Activated CD8-positive, alpha-beta memory T cell treated with anti-CD3 and anti-CD28 coated beads, Interleukin-2, amount 50 U/mL, for 1 hour (primary cell): ENCODE measurements around the gene SLC27A4.
A peak's percentile ranks its signal among the peaks of the same experiment; 100 is the strongest.
"Not testable (repeated sequence)": the region's sequence is repeated elsewhere in the genome, so short reads cannot be mapped to it uniquely, and the experiment has no call there.

Experiments
- DNase-seq: peaks from one replicate; pipeline ENCODE4 v3.0.0-alpha.2; 2020; ENCODE audit errors: extremely low read depth

SLC27A4 gene

DNA sequence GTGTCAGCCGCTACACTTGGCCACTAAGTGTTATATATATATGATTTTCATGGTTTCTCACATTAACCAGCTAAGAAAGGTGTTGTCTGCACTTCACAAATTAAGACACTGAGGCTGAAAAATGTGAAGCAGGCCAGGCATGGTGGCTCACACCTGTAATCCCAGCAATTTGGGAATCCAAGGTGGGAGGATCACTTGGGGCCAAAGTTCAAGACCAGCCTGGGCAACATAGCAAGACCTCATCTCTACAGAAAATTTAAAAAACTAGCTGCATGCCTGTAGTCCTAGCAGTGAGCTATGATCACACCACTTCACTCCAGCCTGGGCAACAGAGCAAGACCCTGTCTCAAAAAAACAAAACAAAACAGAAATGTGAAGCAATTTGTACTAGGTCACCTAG lies 15.9 kb upstream of the SLC27A4 start:
- no peak for DNase-seq

DNA sequence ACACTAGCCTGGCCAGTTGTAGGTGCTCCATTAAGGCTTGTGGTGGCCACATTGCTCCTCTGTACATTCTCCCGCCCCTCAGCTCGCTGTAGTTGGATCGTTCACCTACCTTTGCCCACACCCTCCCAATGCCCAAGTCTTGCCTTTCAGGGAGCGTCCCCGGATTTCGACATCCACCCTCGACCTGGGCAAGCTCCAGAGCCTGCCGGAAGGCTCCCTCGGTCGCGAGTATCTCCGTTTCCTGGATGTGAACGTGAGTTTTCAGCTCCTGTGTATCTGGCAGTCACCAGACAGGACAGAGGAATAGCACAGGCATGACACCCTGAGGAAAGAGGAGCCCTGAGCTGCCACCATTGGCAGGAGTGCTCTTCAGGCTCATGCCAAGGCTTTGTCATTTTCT lies 14.7 kb upstream of the SLC27A4 start:
- DNase-seq: no peak

DNA sequence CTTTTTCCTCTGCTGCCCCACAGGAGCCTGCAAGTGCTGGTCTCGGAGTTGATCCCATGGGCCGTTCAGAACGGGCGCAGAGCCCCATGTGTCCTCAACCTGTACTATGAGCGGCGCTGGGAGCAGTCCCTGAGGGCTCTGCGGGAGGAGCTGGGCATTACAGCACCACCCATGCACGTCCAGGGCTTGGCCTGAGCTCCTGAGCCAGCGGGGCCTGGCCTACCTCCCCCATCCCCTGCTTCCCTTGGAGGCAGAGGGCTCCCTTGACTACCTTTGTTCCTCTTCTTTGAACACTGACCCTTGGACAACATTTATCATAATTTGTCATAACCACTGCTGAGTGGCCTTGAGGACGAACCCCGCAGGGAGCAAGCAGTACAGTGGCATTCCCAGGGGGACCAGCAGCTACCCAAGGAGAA lies 6.9 kb upstream of the SLC27A4 start:
- no peak for DNase-seq

DNA sequence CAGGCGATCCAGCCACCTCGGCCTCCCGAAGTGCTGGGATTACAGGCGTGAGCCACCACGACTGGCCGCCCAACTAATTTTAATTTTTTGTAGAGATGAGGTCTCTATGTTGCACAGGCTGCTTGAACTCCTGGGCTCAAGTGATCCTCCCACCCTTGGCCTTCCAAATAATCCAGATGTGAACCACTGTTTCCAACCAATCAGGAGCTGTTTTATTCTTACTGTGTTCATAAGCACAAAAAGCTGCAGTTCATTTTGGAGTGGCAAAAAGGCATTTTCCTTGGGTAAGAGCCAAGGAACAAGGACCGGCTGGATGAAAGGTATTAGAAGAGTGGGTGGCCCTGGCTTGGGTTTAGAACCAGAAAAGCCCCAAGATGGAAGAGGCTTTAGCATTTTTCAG lies 5.2 kb upstream of the SLC27A4 start:
- DNase-seq: no peak

DNA sequence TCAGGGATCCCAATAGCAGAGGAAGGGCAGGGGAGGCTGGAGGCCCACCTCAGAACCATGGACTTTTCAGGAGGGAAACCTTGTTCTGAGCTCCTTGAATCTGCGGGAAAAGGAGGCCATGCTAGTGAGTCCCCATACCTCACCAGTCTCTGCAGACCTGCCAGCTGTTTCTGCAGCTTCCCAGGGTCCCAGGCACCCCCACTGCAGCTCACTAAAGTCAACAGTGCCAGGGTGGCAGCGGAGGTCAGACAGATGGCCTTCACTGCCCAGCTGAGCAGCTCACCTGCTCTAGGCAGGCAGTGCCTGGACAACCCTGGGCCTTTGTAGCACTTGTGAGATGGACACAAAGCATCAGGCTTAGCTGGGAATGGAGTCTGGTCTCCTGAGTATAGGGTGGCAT lies 4.4 kb upstream of the SLC27A4 start:
- DNase-seq: no peak

DNA sequence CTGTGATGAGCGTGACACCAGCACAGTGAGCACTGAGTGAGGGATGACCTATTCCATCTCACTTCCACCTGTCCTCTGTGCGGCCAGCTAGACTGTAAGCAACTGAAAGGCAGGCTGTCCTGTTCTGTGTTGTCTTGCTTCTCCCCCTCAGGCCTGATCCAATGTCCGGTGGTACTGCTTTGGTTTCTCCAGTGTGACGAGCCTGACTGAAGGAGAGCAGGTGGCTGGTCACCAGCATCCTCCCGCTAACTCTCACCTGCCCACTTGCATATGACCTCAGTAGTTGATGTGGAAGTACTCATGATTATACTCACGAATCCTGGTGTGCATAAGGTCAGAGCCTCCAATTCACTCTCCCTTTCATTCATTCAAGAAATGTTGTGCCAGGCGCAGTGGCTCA lies 2.4 kb upstream of the SLC27A4 start:
- no peak for DNase-seq

DNA sequence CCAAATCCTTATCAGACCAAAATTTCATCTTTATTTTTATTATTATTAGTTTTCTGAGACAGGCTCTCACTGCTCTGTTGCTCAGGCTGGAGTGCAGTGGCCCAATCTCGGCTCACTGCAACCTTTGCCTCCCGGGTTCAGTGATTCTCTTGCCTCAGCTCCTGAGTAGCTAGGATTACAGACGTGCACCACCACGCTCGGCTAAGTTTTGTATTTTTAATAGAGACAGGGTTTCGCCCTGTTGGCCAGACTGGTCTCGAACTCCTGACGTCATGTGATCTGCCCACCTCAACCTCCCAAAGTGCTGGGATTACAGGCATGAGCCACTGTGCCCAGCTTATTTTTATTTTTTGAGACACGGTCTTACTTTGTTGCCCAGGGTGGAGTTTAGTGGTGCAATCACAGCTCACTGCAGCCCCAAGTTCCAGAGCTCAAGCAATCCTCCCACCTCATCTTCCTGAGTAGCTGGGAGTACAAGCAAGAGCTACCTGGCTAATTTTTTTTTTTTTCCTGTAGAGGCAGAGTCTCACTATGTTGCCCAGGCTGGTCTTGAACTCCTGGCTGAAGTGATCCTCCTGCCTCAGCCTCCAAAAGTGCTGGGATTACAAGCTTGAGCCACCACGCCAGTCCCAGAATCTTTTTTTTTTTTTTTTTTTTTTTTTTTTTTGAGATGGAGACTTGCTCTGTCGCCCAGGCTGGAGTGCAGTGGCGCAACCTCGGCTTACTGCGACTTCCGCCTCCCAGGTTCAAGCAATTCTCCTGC lies 1.3 kb upstream of the SLC27A4 start:
- not testable (repeated sequence) for DNase-seq

DNA sequence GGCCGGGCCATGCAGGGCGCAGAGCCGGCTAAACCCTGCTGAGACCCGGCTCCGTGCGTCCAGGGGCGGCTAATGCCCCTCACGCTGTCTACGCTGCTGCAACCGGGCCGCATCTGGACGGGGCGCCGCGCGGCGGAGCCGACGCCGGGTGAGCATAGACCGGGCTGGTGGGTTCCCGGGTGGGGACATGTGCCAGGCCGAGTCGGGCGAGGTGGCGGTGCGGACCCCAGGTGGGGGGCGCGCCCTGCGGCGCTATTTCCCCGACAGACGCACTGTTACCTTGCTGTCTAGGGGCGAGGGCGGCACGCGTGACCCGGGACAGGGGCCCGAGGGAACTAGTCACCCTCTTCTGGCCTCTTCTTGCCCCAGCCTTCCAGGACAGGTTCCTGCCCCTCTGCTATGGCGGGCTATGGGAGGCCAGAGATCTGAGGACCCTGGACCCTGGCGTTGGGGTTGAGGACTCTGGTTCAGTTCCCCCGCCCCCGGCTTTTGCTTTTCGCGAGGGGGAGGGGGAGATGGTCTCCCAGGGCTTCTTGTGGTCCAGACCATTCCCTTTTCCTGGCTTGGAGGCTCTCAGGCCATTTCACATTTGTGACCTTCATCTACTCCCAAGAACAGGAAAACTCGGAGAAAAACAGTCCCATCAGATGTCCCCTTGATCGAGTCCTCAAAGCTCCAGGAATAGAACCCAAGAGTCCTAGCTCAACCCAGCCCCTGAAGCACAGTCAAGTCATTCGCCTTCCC lies 536 bp downstream of the SLC27A4 start:
- DNase-seq: no peak

DNA sequence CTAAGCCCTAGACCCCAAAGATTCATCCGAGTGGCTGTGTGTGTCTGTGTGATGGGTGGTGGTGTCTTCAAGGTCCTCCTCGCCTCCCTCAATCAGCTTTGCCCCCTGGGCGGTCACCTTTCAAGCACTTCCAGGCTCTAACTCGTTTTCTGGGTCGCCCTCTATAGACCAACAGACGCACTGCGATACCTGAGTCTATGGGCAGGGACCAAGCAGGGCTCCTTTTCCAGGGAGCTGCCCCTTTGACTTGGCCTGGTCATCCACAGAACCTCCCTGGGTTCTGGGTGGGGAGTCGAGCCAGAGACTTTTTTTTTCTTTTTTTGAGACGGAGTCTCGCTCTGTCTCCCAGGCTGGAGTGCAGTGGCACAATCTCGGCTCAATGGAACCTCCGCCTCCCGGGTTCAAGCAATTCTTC lies 1.1 kb downstream of the SLC27A4 start:
- DNase-seq: peak; percentile 18

DNA sequence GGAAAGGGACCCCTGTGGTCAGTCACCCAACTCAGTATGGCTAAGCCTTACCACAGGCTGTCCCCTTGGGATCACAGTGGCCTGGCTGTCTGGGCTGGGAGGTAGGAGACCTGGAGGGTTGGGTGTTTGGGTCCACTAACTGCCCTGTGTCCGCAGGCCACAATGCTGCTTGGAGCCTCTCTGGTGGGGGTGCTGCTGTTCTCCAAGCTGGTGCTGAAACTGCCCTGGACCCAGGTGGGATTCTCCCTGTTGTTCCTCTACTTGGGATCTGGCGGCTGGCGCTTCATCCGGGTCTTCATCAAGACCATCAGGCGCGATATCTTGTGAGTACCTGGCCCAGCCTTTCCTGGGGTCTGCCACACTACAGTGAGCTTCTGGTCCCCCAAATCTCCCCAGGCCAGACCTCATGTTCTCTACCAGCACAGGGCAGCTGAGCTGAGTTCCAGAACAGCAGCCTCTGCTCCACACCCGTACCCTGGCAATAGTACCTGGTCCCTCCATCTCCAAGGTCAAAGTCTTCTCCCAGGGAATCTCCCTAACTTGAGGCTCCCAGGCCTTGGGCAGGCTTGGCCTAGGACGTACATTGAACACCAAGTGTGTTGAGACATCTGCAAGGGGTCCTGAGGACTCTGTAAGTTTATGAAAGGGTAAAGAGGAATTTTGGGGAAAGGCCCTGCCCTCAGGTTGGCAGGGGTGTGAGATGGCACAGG lies 2.8 kb downstream of the SLC27A4 start:
- no peak for DNase-seq

DNA sequence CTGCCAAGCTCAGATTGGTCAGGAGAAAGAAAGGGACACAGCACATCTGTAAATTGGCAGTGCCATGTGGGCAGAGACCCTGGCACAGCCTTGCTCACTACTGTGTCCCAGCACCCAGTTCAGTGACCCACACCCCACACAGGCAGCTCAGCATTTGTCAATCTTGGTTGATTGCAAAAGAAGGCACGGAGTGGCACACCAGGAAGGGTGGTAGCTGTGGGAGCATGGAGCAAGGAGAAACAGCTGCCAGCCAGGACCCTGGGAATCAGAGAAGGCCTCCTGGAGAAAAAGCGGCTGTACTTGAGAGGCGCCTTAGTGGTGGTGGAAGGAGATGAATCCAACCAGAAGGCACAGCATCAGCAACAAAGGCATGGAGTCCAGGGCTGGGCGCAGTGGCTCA lies 3.5 kb downstream of the SLC27A4 start:
- DNase-seq: no peak

DNA sequence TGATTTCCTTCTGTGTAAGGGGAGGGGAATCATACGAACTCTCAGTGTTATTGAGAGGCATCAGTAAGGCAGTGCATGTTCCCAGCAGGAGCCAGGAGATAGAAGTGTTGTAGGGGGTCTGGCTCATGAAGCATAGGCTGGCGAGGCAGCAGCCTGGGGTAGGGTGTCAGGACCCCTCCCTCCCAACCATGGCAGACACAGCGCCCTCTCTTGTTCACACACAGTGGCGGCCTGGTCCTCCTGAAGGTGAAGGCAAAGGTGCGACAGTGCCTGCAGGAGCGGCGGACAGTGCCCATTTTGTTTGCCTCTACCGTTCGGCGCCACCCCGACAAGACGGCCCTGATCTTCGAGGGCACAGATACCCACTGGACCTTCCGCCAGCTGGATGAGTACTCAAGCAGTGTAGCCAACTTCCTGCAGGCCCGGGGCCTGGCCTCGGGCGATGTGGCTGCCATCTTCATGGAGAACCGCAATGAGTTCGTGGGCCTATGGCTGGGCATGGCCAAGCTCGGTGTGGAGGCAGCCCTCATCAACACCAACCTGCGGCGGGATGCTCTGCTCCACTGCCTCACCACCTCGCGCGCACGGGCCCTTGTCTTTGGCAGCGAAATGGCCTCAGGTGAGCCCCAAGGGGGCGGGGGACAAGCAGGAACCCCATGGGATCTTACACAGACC lies 4.7 kb downstream of the SLC27A4 start:
- DNase-seq: no peak

DNA sequence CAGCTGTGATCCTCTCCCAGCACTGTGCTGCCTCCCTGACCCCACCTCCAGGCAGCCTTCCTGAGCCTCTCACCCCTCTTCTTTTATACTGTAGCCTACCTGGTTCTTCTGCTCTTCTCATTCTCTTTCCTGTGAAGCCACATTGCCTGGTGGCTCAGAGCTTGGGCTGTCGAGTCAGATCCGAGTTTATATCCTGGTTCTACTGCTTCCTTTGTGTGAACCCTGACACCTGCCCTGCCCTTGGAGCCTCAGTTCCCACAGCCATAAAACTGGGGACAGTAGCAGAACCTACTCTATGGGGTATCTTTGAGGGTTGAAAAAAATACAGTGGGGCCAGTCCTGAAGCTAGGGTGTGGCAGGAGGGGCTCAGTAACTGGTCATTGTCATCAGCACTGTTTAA lies 8.8 kb downstream of the SLC27A4 start:
- no peak for DNase-seq

DNA sequence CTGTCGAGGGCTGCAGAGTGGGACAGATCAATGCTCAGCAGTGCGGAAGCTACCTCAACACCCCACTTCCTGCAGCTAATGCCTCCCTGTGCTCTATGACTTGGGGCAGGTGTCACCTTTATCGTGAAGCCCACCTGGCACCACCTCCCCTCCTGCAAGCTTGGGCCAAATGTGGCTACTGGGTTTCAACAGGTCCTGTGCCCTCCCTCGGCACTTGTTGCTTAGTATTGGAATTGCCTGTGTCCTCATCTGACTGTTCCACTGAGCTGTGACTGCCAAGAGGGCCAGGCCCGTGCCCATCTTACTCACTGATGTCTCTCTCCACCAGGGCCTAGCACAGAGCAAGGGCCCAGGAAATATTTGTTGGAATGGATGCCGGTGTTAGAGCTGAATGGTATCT lies 9.4 kb downstream of the SLC27A4 start:
- no peak for DNase-seq

DNA sequence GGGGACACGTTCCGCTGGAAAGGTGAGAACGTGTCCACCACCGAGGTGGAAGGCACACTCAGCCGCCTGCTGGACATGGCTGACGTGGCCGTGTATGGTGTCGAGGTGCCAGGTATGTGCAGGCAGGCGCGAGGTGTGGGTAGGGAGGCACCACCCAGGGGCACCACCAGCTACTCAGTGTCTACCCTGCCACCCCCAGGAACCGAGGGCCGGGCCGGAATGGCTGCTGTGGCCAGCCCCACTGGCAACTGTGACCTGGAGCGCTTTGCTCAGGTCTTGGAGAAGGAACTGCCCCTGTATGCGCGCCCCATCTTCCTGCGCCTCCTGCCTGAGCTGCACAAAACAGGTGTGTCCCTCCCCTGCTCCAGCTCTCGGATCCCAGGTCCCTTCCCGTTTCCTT lies 15.1 kb downstream of the SLC27A4 start:
- DNase-seq: no peak

DNA sequence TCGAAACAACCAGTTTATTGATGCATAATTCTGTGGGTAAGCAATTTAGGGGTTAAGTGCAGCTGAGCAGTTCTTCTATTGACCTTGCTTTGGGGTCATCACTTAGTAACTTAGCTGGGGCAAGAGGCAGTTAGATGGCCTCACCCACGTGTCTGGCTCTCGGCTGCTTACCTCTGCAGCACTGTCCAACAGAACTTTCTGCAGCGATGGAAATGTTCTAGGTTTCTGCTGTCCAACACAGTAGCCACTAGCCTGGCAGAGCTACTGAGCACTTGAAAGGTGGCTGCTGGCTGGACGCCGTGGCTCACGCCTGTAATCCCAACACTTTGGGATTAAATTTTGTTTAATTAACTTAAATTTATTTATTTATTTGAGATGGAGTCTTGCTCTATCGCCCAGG lies 17.8 kb downstream of the SLC27A4 start:
- DNase-seq: no peak

DNA sequence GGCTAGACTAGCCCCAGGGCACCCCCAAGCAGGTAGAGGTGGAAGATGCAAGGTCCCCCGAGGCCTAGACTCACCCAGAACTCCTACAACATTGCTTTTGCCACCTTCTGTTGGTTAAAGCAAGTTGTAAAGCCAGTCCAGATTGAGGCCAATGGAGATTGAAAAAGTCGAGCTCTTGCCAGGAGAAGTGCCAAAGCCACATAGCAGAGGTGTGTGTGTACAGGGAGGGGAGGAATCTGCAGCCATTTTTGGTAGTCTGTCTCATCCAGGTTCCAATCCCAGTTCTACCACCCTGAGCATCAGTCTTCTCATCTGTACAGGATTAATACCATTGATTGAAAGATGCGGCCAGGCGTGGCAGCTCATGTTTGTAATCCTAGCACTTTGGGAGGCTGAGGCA lies 18.5 kb downstream of the SLC27A4 start:
- DNase-seq: no peak

DNA sequence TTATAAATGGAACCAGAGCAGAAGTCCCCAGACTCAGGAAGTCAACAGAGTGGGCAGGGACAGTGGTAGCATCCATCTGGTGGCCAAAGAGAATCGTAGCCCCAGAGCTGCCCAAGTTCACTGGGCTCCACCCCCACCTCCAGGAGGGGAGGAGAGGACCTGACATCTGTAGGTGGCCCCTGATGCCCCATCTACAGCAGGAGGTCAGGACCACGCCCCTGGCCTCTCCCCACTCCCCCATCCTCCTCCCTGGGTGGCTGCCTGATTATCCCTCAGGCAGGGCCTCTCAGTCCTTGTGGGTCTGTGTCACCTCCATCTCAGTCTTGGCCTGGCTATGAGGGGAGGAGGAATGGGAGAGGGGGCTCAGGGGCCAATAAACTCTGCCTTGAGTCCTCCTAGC lies 20.5 kb downstream of the SLC27A4 start:
- DNase-seq: no peak

DNA sequence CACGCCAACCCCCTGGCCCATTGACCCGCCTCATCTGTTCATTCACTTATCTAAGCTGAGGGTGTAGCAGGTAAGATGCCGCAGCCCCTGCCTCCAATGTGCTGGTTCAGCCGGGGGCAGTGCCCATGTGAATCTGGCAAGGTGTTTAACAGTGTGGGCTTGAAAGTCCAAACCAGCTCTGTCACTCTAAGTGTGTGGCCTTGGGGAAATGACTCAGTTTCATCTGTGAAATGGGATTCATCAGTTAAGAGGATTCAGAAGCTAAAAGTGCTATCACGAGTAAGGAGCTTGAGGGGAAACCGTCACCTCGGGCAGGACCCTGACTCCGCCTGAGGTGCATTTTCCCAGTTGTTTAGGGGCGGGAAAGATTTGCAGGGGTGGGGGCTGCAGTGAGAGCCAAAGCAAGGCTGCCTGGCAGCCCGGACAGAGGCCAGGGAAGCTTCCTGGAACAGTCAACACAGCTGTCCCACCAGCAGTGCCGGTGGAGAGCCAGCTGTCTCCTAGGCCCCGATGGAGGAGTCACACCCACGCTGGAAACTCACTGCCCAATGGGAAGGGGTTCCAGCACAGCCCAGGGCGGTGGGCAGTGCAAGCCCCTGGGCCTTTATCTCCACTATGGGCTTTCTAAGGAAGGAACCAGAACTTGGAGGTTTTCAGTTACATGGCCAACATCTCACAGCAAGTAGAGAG lies 21.1 kb downstream of the SLC27A4 start:
- DNase-seq: no peak

DNA sequence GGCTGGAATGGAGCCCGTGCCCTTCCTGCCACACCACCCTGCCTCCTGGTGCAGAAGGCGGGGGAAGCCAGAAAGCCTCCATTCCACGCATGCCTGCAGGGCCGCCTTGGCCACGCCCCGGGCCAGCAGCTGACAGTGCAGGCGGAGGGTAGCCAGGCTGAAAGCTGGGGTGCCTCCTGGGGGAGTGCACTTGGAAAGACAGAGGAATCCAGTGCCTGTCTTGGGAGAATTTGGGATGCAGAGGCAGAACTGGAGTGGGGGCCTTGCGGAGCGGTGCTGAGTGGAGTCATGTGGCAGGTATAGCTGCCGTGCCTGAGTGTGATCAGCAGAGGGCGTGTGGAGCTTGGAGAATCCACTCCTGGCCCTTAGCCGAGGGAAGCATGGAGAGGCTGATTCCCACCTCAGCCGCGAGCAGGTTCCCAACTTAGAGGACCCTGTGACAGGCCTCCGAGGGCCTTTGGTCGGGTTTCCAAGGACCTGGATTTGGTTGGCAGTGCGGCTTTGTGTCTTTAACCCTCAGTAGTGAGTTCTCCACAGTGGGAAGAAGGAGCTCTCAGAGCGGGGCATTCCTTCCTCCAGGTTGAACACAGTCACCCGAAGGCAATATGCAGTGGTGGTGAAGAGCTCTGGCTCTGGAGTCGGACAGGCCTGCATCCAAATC lies 21.8 kb downstream of the SLC27A4 start:
- peak; percentile 39 for DNase-seq

DNA sequence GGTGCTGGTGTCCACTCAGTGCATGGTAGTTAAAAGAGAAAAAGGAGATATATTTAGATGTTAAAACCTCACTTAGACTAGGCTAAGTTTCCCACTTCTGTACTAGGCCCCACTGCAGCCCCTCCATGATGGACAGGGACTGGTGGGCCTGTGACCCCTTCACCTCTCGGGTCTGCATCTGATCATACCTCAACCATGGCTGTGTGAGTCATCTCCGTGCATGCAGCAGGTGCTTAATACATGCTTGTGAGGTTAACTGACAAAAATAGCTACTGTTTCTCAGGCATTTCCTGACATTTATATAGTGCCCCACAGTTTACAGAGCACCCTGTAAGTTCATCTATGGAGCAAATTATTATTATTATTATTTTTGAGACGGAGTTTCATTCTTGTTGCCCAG lies 22.4 kb downstream of the SLC27A4 start:
- no peak for DNase-seq
